Measurements from ENCODE around the gene SDK1. TPM values are rescaled to one million over a fixed set of nuclear protein-coding genes. Genes with fewer than 3 reads are reported as not detected.

The SDK1 gene
- total and polyA plus RNA-seq, 8 donors: 1.6 to 11.2 (median 6.6) TPM

- Histone ChIP-seq H3K27ac (no peak overlapping the region), H3K36me3 (no peaks in the 10 kb centered on the region), H3K4me1 (no peaks in the 10 kb centered on the region), H3K9me3 (no peaks in the 10 kb centered on the region), H3K27me3 (peaks cover 0 to 3% (median 0%) of the 10 kb centered on the region in 3 donors), H3K4me3 (no peak overlapping the region)
- DNase-seq: no peak
- intact Hi-C loops (cut with DNase I; ENCODE audit: low total_unique reads): no loop called here
- no peak for TF ChIP-seq EP300 (IDR thresholded peaks at IDR 0.05)
- no peak for TF ChIP-seq POLR2A (IDR thresholded peaks at IDR 0.05)
- no peak for TF ChIP-seq CTCF (IDR thresholded peaks at IDR 0.05)
- no peak for TF ChIP-seq POLR2AphosphoS5 (IDR thresholded peaks at IDR 0.05)
- WGBS, 5 donors: 90 to 96% (median 95%) methylated on average over 19 of the region's 19 CpGs
Measured at GRCh38 chr7:3908153-3908552, 607.1 kb downstream of the SDK1 start.

DNA sequence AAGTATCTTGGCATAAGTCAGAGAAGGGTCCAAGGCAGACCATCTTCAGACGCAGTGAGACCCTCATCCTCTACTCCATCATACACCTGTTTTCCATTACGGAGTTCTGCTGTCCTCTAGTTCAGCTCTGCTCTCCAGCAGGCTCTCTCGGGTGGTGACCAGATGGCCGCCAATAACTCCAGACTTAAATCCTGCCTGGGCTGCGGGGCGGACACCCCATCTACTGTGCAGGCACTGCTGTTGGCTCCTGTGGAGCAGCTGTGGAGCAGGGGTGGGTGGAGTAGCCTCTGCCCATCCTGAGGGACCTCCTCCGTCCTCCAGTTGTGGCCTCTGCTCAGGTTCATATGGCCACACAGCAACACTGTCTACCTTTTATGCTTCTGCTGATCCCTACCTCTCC lies 608.1 kb downstream of the SDK1 start:
- no peak for DNase-seq
- Histone ChIP-seq H3K4me3 (no peak overlapping the region), H3K4me1 (no peaks in the 10 kb centered on the region), H3K36me3 (no peaks in the 10 kb centered on the region), H3K27me3 (peaks cover 0 to 3% (median 0%) of the 10 kb centered on the region in 3 donors), H3K9me3 (no peaks in the 10 kb centered on the region), H3K27ac (no peak overlapping the region)
- TF ChIP-seq POLR2AphosphoS5 (IDR thresholded peaks at IDR 0.05) (no peak), EP300 (IDR thresholded peaks at IDR 0.05) (no peak), CTCF (IDR thresholded peaks at IDR 0.05) (no peak), POLR2A (IDR thresholded peaks at IDR 0.05) (no peak)
- WGBS, 5 donors: 90 to 98% (median 93%) methylated on average over 6 to 7 of the region's 7 CpGs
- intact Hi-C loops (cut with DNase I; ENCODE audit: low total_unique reads): no loop called here

GRCh38 chr7:3910054-3910453 lies 609.0 kb downstream of the SDK1 start:
- no peaks in the 10 kb centered on the region for H3K4me1 ChIP-seq
- intact Hi-C loops (cut with DNase I; ENCODE audit: low total_unique reads): no loop called here
- TF ChIP-seq POLR2AphosphoS5 (IDR thresholded peaks at IDR 0.05) (no peak), POLR2A (IDR thresholded peaks at IDR 0.05) (no peak), CTCF (IDR thresholded peaks at IDR 0.05) (no peak), EP300 (IDR thresholded peaks at IDR 0.05) (no peak)
- 86 to 91% (median 88%) methylated on average over 6 of the region's 6 CpGs for WGBS, 5 donors
- H3K27ac ChIP-seq: no peak overlapping the region
- no peaks in the 10 kb centered on the region for H3K36me3 ChIP-seq
- H3K4me3 ChIP-seq: no peak overlapping the region
- peaks cover 0 to 3% (median 0%) of the 10 kb centered on the region in 3 donors for H3K27me3 ChIP-seq
- no peak for DNase-seq
- H3K9me3 ChIP-seq: no peaks in the 10 kb centered on the region

DNA sequence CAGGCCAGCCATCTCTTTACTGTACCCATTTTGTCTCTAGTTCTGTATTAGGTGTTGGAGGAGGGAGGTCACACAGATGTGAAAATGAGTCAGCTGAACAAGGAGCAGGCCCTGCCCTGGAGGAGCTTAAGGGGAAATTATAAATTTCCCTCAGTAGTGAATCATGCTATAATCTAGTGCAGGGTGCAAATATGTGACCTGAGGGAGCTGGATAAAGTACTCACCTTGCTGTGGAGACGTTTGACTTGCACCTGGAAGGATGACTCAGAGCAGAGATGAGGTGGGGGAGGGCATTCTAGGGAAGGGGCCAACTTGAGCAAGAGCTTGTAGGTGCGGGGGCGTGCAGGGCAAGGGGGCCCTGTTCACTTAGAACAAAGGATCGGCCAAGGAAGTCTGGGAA lies 610.6 kb downstream of the SDK1 start:
- H3K4me3 ChIP-seq: no peak overlapping the region
- WGBS, 5 donors: 56 to 73% (median 64%) methylated on average over 4 of the region's 4 CpGs
- H3K27me3 ChIP-seq: peaks cover 0 to 3% (median 0%) of the 10 kb centered on the region in 3 donors
- peaks cover 0 to 6% (median 0%) of the 10 kb centered on the region in 4 donors for H3K4me1 ChIP-seq
- H3K36me3 ChIP-seq: no peaks in the 10 kb centered on the region
- H3K9me3 ChIP-seq: no peaks in the 10 kb centered on the region
- TF ChIP-seq POLR2A (IDR thresholded peaks at IDR 0.05) (no peak), CTCF (IDR thresholded peaks at IDR 0.05) (no peak), POLR2AphosphoS5 (IDR thresholded peaks at IDR 0.05) (no peak), EP300 (IDR thresholded peaks at IDR 0.05) (no peak)
- H3K27ac ChIP-seq: no peak overlapping the region
- no peak for DNase-seq
- intact Hi-C loops (cut with DNase I; ENCODE audit: low total_unique reads): no loop called here
